ENCODE data around the gene NGFR. TPM values are rescaled to one million over a fixed set of nuclear protein-coding genes. Genes with fewer than 3 reads are reported as not detected.

Gene NGFR
- total RNA-seq, 1 donor from 2014 or later, result 1.8 TPM

DNA sequence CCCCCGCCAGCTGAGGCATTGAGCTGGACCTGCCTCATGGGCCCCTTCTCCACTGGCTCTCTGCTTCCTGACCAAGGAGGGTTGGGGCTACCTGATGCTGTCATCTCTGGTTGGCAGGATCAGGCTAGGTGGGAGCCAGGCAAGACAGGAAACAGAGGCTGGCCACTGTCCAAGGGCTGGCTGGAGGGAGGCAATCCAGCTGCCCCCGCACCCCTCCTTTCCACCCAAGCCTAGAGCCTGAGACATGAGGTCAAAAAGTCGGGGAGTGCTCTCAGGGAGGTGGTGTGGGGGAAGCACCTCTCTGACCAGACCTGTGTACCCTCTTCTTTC, 14.5 kb downstream of the NGFR start:
- Mint-ChIP-seq H3K4me3 (ENCODE audit: unreplicated experiment) (no peak overlapping the region), H3K36me3 (ENCODE audit: low read depth) (peaks cover 3% of the 10 kb centered on the region), H3K27ac (ENCODE audit: unreplicated experiment) (no peak overlapping the region), H3K27me3 (ENCODE audit: low read depth) (peaks cover 19% of the 10 kb centered on the region), H3K9me3 (ENCODE audit: low read depth) (no peaks in the 10 kb centered on the region), H3K4me1 (ENCODE audit: low read depth) (peaks cover 13% of the 10 kb centered on the region)
- no peak for DNase-seq (ENCODE audit: low spot score)
- TF ChIP-seq, protein P1, sequence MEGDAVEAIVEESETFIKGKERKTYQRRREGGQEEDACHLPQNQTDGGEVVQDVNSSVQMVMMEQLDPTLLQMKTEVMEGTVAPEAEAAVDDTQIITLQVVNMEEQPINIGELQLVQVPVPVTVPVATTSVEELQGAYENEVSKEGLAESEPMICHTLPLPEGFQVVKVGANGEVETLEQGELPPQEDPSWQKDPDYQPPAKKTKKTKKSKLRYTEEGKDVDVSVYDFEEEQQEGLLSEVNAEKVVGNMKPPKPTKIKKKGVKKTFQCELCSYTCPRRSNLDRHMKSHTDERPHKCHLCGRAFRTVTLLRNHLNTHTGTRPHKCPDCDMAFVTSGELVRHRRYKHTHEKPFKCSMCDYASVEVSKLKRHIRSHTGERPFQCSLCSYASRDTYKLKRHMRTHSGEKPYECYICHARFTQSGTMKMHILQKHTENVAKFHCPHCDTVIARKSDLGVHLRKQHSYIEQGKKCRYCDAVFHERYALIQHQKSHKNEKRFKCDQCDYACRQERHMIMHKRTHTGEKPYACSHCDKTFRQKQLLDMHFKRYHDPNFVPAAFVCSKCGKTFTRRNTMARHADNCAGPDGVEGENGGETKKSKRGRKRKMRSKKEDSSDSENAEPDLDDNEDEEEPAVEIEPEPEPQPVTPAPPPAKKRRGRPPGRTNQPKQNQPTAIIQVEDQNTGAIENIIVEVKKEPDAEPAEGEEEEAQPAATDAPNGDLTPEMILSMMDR (IDR thresholded peaks at IDR 0.05), result no peak

DNA sequence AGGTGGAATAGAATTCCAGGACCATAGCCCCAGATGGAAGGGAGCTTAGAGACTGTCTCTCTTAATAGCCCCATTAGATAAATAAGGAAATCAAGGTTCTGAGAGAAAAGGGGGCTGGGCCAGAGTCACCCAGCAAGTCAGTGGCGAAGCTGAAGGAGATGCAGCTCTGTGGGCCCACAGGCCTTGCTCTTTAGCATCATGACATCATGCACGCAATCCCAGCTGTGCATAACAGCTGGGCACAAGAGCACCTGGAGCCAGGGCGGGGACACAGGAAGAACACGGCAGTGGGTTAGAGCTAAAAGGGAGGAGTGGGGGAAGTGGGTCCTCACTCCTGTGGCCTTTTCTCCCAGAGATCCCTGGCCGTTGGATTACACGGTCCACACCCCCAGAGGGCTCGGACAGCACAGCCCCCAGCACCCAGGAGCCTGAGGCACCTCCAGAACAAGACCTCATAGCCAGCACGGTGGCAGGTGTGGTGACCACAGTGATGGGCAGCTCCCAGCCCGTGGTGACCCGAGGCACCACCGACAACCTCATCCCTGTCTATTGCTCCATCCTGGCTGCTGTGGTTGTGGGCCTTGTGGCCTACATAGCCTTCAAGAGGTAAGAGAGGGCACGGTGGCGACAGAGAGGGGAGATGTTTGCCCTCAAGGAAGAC, 15.1 kb downstream of the NGFR start:
- TF ChIP-seq, protein P1 (IDR thresholded peaks at IDR 0.05), result no peak
- Mint-ChIP-seq H3K27ac (ENCODE audit: unreplicated experiment) (no peak overlapping the region), H3K9me3 (ENCODE audit: low read depth) (no peaks in the 10 kb centered on the region), H3K27me3 (ENCODE audit: low read depth) (peaks cover 15% of the 10 kb centered on the region), H3K4me1 (ENCODE audit: low read depth) (peaks cover 19% of the 10 kb centered on the region), H3K36me3 (ENCODE audit: low read depth) (peaks cover 1% of the 10 kb centered on the region), H3K4me3 (ENCODE audit: unreplicated experiment) (no peak overlapping the region)
- no peak for DNase-seq (ENCODE audit: low spot score)

DNA sequence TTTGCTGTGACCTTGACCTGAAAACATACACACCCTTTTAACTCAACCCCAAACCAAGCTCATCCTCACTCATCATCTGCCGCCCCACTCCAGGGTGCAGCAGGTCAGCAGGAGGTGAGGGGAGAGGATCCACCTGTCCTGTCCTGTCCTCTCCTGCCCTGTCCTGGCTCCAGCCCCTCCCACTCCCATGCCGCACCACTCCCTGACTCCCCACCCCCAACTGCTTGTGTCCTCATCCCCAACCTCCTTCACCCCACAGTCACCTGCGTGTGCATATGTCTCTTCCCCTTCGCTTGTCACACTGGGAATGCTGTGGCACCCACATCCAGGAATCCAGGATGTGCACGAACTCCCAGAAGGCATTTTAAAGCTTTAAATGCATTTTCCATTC, 15.6 kb downstream of the NGFR start:
- Mint-ChIP-seq H3K4me1 (ENCODE audit: low read depth) (peaks cover 24% of the 10 kb centered on the region), H3K36me3 (ENCODE audit: low read depth) (no peaks in the 10 kb centered on the region), H3K27ac (ENCODE audit: unreplicated experiment) (no peak overlapping the region), H3K4me3 (ENCODE audit: unreplicated experiment) (no peak overlapping the region), H3K27me3 (ENCODE audit: low read depth) (peaks cover 11% of the 10 kb centered on the region), H3K9me3 (ENCODE audit: low read depth) (no peaks in the 10 kb centered on the region)
- no peak for DNase-seq (ENCODE audit: low spot score)
- TF ChIP-seq, protein P1 (IDR thresholded peaks at IDR 0.05), result no peak

DNA sequence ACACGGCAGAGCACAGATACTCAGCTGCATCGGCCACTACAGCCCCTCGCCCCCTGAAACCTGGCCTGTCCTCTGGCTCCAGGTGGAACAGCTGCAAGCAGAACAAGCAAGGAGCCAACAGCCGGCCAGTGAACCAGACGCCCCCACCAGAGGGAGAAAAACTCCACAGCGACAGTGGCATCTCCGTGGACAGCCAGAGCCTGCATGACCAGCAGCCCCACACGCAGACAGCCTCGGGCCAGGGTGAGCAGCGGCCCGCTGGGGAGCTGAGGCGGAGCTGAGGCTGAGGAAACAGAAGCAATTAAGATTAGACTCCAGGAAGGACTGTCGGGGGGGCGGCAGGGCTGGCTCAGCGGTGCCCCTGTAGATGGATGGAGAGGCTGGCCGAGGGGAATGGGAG, 16.7 kb downstream of the NGFR start:
- Mint-ChIP-seq H3K9me3 (ENCODE audit: low read depth) (no peaks in the 10 kb centered on the region), H3K27ac (ENCODE audit: unreplicated experiment) (no peak overlapping the region), H3K4me3 (ENCODE audit: unreplicated experiment) (no peak overlapping the region), H3K4me1 (ENCODE audit: low read depth) (peaks cover 31% of the 10 kb centered on the region), H3K36me3 (ENCODE audit: low read depth) (no peaks in the 10 kb centered on the region), H3K27me3 (ENCODE audit: low read depth) (peaks cover 9% of the 10 kb centered on the region)
- TF ChIP-seq, protein P1 (IDR thresholded peaks at IDR 0.05), result no peak
- DNase-seq (ENCODE audit: low spot score), result no peak

DNA sequence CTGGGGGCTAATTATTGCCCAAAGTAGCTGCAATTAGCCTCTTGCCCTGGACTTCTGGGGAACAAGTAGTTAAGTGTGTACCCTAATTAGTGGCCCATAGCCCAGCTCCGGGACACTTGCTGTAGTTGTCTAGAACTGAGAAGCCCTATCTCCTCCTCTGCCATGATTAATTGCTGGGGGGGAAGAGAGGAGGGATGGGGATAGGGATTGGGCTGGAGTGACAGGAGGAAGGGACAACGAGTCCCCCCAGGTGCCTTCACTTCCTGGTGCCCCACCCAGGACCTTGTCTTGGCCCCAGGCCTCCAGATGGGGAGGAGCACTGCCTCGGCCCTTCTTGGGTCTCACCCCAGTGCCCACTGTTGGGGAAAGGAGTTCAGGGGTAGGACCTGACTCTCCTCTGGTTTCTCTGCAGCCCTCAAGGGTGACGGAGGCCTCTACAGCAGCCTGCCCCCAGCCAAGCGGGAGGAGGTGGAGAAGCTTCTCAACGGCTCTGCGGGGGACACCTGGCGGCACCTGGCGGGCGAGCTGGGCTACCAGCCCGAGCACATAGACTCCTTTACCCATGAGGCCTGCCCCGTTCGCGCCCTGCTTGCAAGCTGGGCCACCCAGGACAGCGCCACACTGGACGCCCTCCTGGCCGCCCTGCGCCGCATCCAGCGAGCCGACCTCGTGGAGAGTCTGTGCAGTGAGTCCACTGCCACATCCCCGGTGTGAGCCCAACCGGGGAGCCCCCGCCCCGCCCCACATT, 17.4 kb downstream of the NGFR start:
- DNase-seq (ENCODE audit: low spot score), result no peak
- peaks cover 31% of the 10 kb centered on the region for H3K4me1 Mint-ChIP-seq (ENCODE audit: low read depth)
- H3K27me3 Mint-ChIP-seq (ENCODE audit: low read depth), result peaks cover 5% of the 10 kb centered on the region
- H3K27ac Mint-ChIP-seq (ENCODE audit: unreplicated experiment), result no peak overlapping the region
- TF ChIP-seq, protein P1 (IDR thresholded peaks at IDR 0.05), result no peak
- H3K36me3 Mint-ChIP-seq (ENCODE audit: low read depth), result no peaks in the 10 kb centered on the region
- no peak overlapping the region for H3K4me3 Mint-ChIP-seq (ENCODE audit: unreplicated experiment)
- H3K9me3 Mint-ChIP-seq (ENCODE audit: low read depth), result no peaks in the 10 kb centered on the region

All from chondrocyte (in vitro differentiated cells).